Heart left ventricle (tissue), 13 donors: ENCODE results near the gene ROM1.

Experiments
- CTCF ChIP-seq, 12 donors: fragments of 200-600 bp; sonication (generic) in 4 of 12; IDR thresholded peaks; one replicate each; pipeline versions ENCODE4 v1.5.0 to v1.8.0; 2018 to 2022; ENCODE audit warnings: antibody characterized with exemption in 12 of 12, mild to moderate bottlenecking in 5 of 12
- POLR2A ChIP-seq, 2 donors: fragments of 450-650 bp; IDR thresholded peaks; one replicate each; pipeline ENCODE4 v1.6.1; 2017; ENCODE audit warnings: antibody characterized with exemption in 2 of 2, mild to moderate bottlenecking in 2 of 2, moderate library complexity in 2 of 2
- donor health status: ischemic (EF 13 %, LVEDD 7.1; RV severe dilation, severe dysfunction).
- donor health status: DM: no; HTN: yes; CAD: no.
- donor health status: DM: no; HTN: no; CAD: no.
- donor health status: ischemic (EF 25% LVEDD 6.9; RV normal size, moderate dysfunction).
- donor health status: ischemic (EF 25% LVEDD 5.7; RV mildly dilated, moderate dysfunction).
- donor health status: ischemic (EF 35%, LVEDD 5.7; RV mildly dilated, moderate dysfunction).
- donor health status: nonischemic (EF 11% LVEDD 7.7; RV severe dilation, severe dysfunction).
- donor health status: DM: yes; HTN: yes; CAD: no.
- donor health status: PGD.
- donor health status: ischemic (EF 29% LVEDD 5.4; RV normal size, mild dysfunction).
- donor health status: nonischemic (EF 23%, LVEDD 6.1; RV moderate dilation, normal function).

GRCh38 chr11:62647609-62648005 is 34.5 kb downstream of the ROM1 start:
- TF ChIP-seq CTCF (IDR thresholded peaks at IDR 0.05) (no peak), POLR2A (IDR thresholded peaks at IDR 0.05) (no peak)
